Calu3 (cell line): ENCODE results near the gene PPP6R1. TPM values are rescaled to one million over a fixed set of nuclear protein-coding genes. Genes with fewer than 3 reads are reported as not detected.

Experiments used
- BruUV-seq: library from RNA; stranded (reverse); fragments of 400-500 nt; replicated peaks from 2 replicates; lab custom pipeline; 2021; lab: Mats Ljungman, UMichigan
- CTCF ChIA-PET: fragments of 300-600 bp; sonication (Branson Sonifier 250); formaldehyde crosslinking; loops from one replicate; lab custom pipeline; 2022; ENCODE audit warnings: antibody characterized with exemption; lab: Charles Lee
- DNase-seq: peaks from one replicate; pipeline ENCODE4 v3.0.0; 2022
- H3K27ac Mint-ChIP-seq: one replicate; pipeline ENCODE4 v1.8.0; 2022; ENCODE audit warnings: mixed read lengths; ENCODE audit not compliant: unreplicated experiment
- H3K27me3 Mint-ChIP-seq: one replicate; pipeline ENCODE4 v1.8.0; 2022; ENCODE audit warnings: mixed read lengths; ENCODE audit not compliant: unreplicated experiment
- H3K36me3 Mint-ChIP-seq: one replicate; pipeline ENCODE4 v1.8.0; 2022; ENCODE audit warnings: mild to moderate bottlenecking, moderate library complexity, mixed read lengths; ENCODE audit not compliant: insufficient read depth, unreplicated experiment
- H3K4me1 Mint-ChIP-seq: one replicate; pipeline ENCODE4 v1.8.0; 2022; ENCODE audit warnings: mild to moderate bottlenecking, low read depth, mixed read lengths; ENCODE audit not compliant: unreplicated experiment
- H3K4me3 Mint-ChIP-seq: one replicate; pipeline ENCODE4 v1.8.0; 2022; ENCODE audit warnings: mild to moderate bottlenecking, low read depth, moderate library complexity, mixed read lengths; ENCODE audit not compliant: unreplicated experiment
- H3K9me3 Mint-ChIP-seq: one replicate; pipeline ENCODE4 v1.8.0; 2022; ENCODE audit warnings: low read depth, mixed read lengths; ENCODE audit not compliant: unreplicated experiment
- CTCF ChIP-seq: fragments of 200-600 bp; IDR thresholded peaks from one replicate; pipeline ENCODE4 v1.8.0; 2022; ENCODE audit warnings: antibody characterized with exemption; ENCODE audit not compliant: unreplicated experiment
- intact Hi-C: fragments of 100-400 bp; cut with micrococcal nuclease; formaldehyde crosslinking; loops from one replicate; pipeline ENCODE4 v1.10.0; 2022; ENCODE audit not compliant: unreplicated experiment
- total RNA-seq: library from RNA; stranded (reverse); gene quantifications from 2 replicates; pipeline ENCODE4 v1.2.3, GENCODE V29; 2022

The PPP6R1 gene
- total RNA-seq, 1 experiment from 2014 or later, result 126 TPM

DNA sequence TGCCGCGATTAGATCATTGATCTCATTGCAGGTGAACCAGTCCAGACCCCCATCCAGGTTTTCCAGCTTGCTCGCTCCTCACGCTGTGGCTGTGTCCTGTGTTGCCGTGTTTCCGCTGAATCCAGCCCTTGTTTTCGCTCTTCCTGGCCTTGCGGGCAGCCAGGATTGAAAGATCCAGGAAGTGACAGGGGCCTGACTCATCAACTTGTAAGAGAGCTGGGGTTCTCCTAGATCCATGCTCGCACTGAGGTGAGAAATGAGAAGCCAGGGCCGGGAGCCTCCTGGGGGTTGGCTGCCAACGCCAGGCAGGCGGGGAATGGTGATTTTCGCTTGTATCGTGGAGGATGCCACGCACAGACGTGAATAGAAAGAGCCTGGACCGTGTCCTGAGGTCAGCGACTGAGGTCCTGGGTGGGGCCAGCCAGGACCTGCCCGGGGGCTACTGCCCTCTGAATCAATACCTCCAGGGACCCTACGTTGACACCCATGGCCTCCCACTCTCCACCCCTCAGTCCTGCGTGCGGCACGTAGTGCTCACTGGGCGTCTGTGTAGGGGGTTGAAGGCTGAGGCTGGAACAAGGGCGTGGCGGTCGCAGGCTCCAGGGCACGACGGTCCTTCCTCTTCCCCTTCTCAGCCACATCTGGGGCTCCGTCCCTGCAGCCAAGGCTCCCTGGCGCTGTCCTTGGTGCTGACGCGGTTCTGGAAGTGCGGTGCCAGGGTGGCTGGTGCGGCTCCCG, 42.2 kb downstream of the PPP6R1 start:
- peak; percentile 96 for DNase-seq
- no peaks in the 10 kb centered on the region for H3K27me3 Mint-ChIP-seq
- CTCF ChIA-PET, result interaction anchor here (0.5 to 1.3 kb wide), 6 partner anchors 37 to 422 kb away, joined by 3 to 8 read pairs (median 5); partner anchors contain the start of genes DNAAF3, PPP6R1 and SYT5
- peak overlapping the region; percentile 76 for H3K4me3 Mint-ChIP-seq
- TSS peak; percentile 78 for BruUV-seq
- H3K4me1 Mint-ChIP-seq, result peaks cover 26% of the 10 kb centered on the region
- TF ChIP-seq CTCF, result no peak
- intact Hi-C loops, result loop anchor here (1.0 kb wide), 1 partner anchor 43 kb away; the partner anchor contains the start of gene PPP6R1
- peak overlapping the region; percentile 95 for H3K27ac Mint-ChIP-seq
- peaks cover 9% of the 10 kb centered on the region for H3K9me3 Mint-ChIP-seq
- H3K36me3 Mint-ChIP-seq, result peaks cover 63% of the 10 kb centered on the region

GRCh38 chr19:55213547-55213946, 45.3 kb downstream of the PPP6R1 start:
- no TSS peak for BruUV-seq
- Mint-ChIP-seq H3K4me1 (peaks cover 45% of the 10 kb centered on the region), H3K36me3 (peaks cover 51% of the 10 kb centered on the region), H3K27ac (no peak overlapping the region), H3K27me3 (no peaks in the 10 kb centered on the region), H3K4me3 (no peak overlapping the region), H3K9me3 (peaks cover 7% of the 10 kb centered on the region)
- DNase-seq, result no peak
- CTCF ChIA-PET, result no interaction called here
- TF ChIP-seq CTCF, result no peak
- intact Hi-C loops, result loop anchor here (5.0 kb wide), 1 partner anchor 36 kb away; no protein-coding TSS in a partner anchor

DNA sequence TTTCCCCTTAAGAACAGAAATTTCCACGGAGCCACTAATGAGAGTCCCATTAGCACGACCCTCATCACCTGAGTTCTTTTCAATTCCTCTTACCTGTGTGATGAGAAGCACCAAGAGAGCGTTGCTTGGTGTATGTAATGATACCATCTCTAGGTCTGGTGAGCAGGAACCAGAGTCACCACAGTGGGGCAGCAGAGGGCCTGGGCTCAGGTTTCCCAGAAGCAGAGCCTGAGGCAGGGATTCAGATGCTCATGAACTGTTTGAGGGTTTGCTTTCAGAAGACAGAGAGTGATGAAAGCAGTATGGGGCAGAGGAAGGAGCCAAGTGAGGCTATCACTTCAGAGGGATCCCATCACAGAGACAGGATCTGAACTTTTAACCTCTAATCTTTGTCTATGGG, 46.4 kb downstream of the PPP6R1 start:
- TF ChIP-seq CTCF, result peak; percentile 36
- intact Hi-C loops, result loop anchor here (5.0 kb wide), 1 partner anchor 35 kb away; no protein-coding TSS in a partner anchor

GRCh38 chr19:55209693-55210472, 48.9 kb downstream of the PPP6R1 start:
- TF ChIP-seq CTCF, result no peak
- Mint-ChIP-seq H3K4me1 (peaks cover 33% of the 10 kb centered on the region), H3K9me3 (peaks cover 3% of the 10 kb centered on the region), H3K36me3 (peaks cover 35% of the 10 kb centered on the region), H3K27ac (peak overlapping the region; percentile 88), H3K4me3 (peak overlapping the region; percentile 53), H3K27me3 (no peaks in the 10 kb centered on the region)
- CTCF ChIA-PET, result interaction anchor here (0.6 to 2.1 kb wide), 9 partner anchors 23 to 395 kb away, joined by 3 to 12 read pairs (median 4); partner anchors contain the start of genes DNAAF3, HSPBP1, PPP6R1 and SYT5
- intact Hi-C loops, result loop anchor here (1.0 to 5.0 kb wide), 2 partner anchors 33 to 49 kb away; partner anchors contain the start of gene PPP6R1
- peak; percentile 75 for DNase-seq
- BruUV-seq, result TSS peak; percentile 84

More for the DNA sequence above, 46.4 kb downstream of the PPP6R1 start:
- Mint-ChIP-seq H3K36me3 (peaks cover 44% of the 10 kb centered on the region), H3K9me3 (peaks cover 7% of the 10 kb centered on the region), H3K4me3 (no peak overlapping the region), H3K27me3 (no peaks in the 10 kb centered on the region), H3K4me1 (peaks cover 41% of the 10 kb centered on the region), H3K27ac (no peak overlapping the region)
- DNase-seq, result peak; percentile 48
- no TSS peak for BruUV-seq
- CTCF ChIA-PET, result no interaction called here
